ENCODE measurements around the gene TBC1D5. TPM values are rescaled to one million over a fixed set of nuclear protein-coding genes. Genes with fewer than 3 reads are reported as not detected.
"Not testable (repeated sequence)": the region's sequence is repeated elsewhere in the genome, so short reads cannot be mapped to it uniquely, and the experiment has no call there.

TBC1D5 gene
- total RNA-seq, 2 donors from 2014 or later = 46.8 to 71.1 TPM

DNA sequence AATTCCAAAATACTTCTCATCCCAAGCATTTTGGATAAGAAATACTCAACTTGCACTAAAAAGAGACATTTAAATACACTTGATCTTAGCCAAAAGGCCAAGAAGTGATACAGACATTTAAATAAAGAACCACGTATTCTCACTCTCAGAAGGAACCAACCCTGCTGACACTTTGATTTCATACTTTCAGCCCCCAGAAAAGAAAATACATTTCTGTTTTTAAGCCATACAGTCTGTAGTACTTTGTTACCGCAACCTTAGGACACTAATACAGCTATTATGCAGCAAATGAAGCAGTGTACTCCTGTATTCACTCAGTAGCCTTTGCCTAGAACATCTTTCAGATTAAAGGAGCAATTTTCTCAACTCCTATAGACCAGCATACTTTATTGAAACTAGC is 86.7 kb downstream of the TBC1D5 start:
- H3K27ac ChIP-seq = no peak overlapping the region
- H3K9me3 ChIP-seq = no peaks in the 10 kb centered on the region
- H3K4me1 ChIP-seq = no peaks in the 10 kb centered on the region
- intact Hi-C loops (cut with DNase I) = no loop called here
- no peak for TF ChIP-seq POLR2A (IDR thresholded peaks at IDR 0.05)
- TF ChIP-seq, protein P1, sequence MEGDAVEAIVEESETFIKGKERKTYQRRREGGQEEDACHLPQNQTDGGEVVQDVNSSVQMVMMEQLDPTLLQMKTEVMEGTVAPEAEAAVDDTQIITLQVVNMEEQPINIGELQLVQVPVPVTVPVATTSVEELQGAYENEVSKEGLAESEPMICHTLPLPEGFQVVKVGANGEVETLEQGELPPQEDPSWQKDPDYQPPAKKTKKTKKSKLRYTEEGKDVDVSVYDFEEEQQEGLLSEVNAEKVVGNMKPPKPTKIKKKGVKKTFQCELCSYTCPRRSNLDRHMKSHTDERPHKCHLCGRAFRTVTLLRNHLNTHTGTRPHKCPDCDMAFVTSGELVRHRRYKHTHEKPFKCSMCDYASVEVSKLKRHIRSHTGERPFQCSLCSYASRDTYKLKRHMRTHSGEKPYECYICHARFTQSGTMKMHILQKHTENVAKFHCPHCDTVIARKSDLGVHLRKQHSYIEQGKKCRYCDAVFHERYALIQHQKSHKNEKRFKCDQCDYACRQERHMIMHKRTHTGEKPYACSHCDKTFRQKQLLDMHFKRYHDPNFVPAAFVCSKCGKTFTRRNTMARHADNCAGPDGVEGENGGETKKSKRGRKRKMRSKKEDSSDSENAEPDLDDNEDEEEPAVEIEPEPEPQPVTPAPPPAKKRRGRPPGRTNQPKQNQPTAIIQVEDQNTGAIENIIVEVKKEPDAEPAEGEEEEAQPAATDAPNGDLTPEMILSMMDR (IDR thresholded peaks at IDR 0.05) = no peak
- no peak for ATAC-seq
- 49 to 73% methylated on average over 2 of the region's 2 CpGs for WGBS, 2 donors
- H3K4me3 ChIP-seq = no peak overlapping the region
- DNase-seq = no peak
- H3K36me3 ChIP-seq (replicated peaks in 1 of 2; ENCODE audit: insufficient read depth in 1 of 2, low read depth in 2 of 2) = no peaks in the 10 kb centered on the region
- no peaks in the 10 kb centered on the region for H3K27me3 ChIP-seq

DNA sequence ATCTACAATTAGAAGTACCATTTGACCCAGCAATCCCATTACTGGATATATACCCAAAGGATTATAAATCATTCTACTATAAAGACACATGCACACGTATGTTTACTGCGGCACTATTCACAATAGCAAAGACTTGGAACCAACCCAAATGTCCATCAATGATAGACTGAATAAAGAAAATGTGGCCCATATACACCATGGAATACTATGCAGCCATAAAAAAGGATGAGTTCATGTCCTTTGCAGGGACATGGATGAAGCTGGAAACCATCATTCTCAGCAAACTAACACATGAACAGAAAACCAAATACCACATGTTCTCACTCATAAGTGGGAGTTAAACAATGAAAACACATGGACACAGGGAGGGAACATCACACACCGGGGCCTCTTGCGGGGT is 92.7 kb downstream of the TBC1D5 start:
- intact Hi-C loops (cut with DNase I); H3K27me3 ChIP-seq; H3K36me3 ChIP-seq (replicated peaks in 1 of 2; ENCODE audit: insufficient read depth in 1 of 2, low read depth in 2 of 2); H3K4me3 ChIP-seq; H3K9me3 ChIP-seq; DNase-seq; H3K4me1 ChIP-seq; H3K27ac ChIP-seq; ATAC-seq: not testable (repeated sequence)
- 96 to 97% methylated on average over 4 of the region's 4 CpGs for WGBS, 2 donors

DNA sequence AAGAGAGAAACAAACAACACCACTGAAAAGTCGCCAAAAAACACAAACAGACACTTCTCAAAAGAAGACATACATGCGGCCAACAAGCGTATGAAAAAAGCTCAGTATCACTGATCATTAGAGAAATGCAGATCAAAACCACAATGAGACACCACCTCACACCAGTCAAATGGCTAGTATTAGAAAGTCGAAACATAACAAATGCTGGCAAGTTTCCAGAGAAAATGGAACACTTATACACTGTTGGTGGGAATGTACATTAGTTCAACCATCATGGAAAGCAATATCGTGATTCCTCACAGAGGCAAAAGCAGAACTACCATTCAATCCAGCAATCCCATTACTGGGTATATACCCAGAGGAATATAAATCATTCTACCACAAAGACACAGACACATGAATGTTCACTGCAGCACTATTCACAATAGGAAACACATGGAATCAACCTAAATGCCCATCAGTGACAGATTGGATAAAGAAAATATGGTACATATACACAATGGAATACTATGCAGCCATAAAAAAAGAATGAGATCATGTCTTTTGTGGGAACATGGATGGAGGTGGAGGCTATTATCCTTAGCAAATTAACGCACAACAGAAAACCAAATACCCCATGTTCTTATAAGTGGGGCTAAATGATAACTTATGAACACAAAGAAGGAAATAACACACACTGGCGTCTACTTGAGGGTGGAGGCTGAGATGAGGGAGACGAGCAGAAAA is 93.6 kb downstream of the TBC1D5 start:
- H3K9me3 ChIP-seq; H3K27ac ChIP-seq; H3K27me3 ChIP-seq; ATAC-seq; H3K4me3 ChIP-seq; intact Hi-C loops (cut with DNase I); H3K36me3 ChIP-seq (replicated peaks in 1 of 2; ENCODE audit: insufficient read depth in 1 of 2, low read depth in 2 of 2); DNase-seq; H3K4me1 ChIP-seq: not testable (repeated sequence)
- 95 to 96% methylated on average over 8 of the region's 8 CpGs for WGBS, 2 donors

DNA sequence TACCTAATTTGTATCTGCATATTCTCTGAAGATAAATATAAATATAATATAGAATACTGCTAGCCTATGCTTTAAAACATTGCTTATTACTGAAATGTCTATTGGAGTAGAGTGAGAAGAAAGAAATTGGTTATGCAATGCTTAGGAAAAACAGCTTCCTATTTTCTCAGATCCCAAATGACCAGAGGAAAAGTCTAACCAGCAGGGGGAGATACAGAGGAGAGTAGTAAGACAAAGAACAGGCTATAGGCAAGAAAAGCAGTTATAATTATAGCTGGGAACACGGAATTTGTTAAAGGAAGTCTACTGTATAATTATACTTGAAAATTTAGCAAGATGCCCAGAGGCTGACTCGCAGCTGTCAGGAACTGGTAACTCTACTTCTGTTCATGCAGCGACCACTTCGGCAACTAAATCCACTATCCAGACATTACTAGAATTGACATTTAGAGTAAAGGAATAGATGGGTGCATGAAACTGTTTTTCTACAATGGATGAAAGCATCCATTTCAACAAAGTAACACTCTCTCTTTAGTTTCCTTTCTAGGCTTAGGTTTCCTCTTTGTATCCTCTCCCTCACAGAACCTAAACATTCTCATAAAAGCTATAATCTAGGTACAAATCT is 97.2 kb downstream of the TBC1D5 start:
- WGBS, 2 donors = 45 to 50% methylated on average over 4 of the region's 4 CpGs
- Histone ChIP-seq H3K9me3 (no peaks in the 10 kb centered on the region), H3K4me1 (peaks cover 7% of the 10 kb centered on the region), H3K4me3 (no peak overlapping the region), H3K27ac (no peak overlapping the region), H3K36me3 (replicated peaks in 1 of 2; ENCODE audit: insufficient read depth in 1 of 2, low read depth in 2 of 2) (no peaks in the 10 kb centered on the region), H3K27me3 (no peaks in the 10 kb centered on the region)
- peak; percentile 68 for ATAC-seq
- TF ChIP-seq, protein P1 (IDR thresholded peaks at IDR 0.05) = peak in 6 of 7 experiments; percentile 65 to 76 (median 72)
- no peak for TF ChIP-seq POLR2A (IDR thresholded peaks at IDR 0.05)
- DNase-seq = peak; percentile 13 to 66 (median 18)
- intact Hi-C loops (cut with DNase I) = no loop called here

DNA sequence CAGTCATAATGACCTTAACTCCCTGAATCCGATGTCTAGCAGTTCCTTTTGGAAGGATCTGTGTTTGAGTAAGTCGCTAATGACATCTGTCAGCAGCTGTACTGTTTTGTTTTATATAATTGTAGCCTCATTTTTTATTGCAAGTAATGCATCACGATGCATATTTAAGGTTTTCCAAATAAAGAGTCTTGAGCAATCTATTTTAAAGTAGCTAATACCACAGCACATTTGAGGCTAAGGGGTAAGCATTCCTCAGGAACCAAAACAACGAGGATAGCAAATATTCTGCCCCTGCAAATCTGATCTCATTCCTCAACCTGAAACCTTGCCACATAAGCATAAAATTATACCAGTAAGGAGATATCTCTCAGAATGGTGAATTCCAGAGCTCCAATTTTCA is 98.7 kb downstream of the TBC1D5 start:
- Histone ChIP-seq H3K9me3 (no peaks in the 10 kb centered on the region), H3K27me3 (no peaks in the 10 kb centered on the region), H3K27ac (no peak overlapping the region), H3K4me1 (peaks cover 13% of the 10 kb centered on the region), H3K36me3 (replicated peaks in 1 of 2; ENCODE audit: insufficient read depth in 1 of 2, low read depth in 2 of 2) (no peaks in the 10 kb centered on the region), H3K4me3 (no peak overlapping the region)
- DNase-seq (no peak), ATAC-seq (no peak)
- no peak for TF ChIP-seq POLR2A (IDR thresholded peaks at IDR 0.05)
- TF ChIP-seq, protein P1 (IDR thresholded peaks at IDR 0.05) = no peak
- 67% methylated on average over 4 of the region's 4 CpGs for WGBS, 2 donors
- intact Hi-C loops (cut with DNase I) = no loop called here
